ENCODE measurements around the gene IGSF21.

- no peak for TF ChIP-seq CTCF (IDR thresholded peaks at IDR 0.05; ENCODE audit: low read length)
- no peak for TF ChIP-seq EZH2 (IDR thresholded peaks at IDR 0.05; ENCODE audit: borderline replicate concordance, low read length)
Observed at GRCh38 chr1:18325136-18325535, 217.5 kb downstream of the IGSF21 start.

Data from OCI-LY1 (cell line).